Panc1 (cell line): Measurements from ENCODE around the gene CGREF1. TPM values are rescaled to one million over a fixed set of nuclear protein-coding genes. Genes with fewer than 3 reads are reported as not detected.

Experiments used
- ATAC-seq: fragments of 200-7000 bp; cut with Tn5 transposase; 2 replicates; pipeline ENCODE4 v1.9.1; 2020; ENCODE audit warnings: mild to moderate bottlenecking, moderate library complexity
- BruUV-seq: library from RNA; stranded (reverse); fragments of 400-500 nt; replicated peaks from 2 replicates; lab custom pipeline; 2021; lab: Mats Ljungman, UMichigan
- CTCF ChIA-PET: fragments of 300-600 bp; sonication (Branson Sonifier 250); formaldehyde crosslinking; loops from one replicate; lab custom pipeline; 2022; ENCODE audit warnings: antibody characterized with exemption; lab: Charles Lee
- POLR2A ChIA-PET: fragments of 300-600 bp; sonication (Branson Sonifier 250); formaldehyde crosslinking; loops from one replicate; lab custom pipeline; 2022; ENCODE audit warnings: antibody characterized with exemption; lab: Charles Lee
- DNase-seq: peaks from one replicate; pipeline ENCODE4 v3.0.0-alpha.2; 2010; ENCODE audit warnings: low read depth, low spot score
- H3K27ac ChIP-seq: 2 replicates; pipeline ENCODE4 v1.5.1; 2011; ENCODE audit warnings: mild to moderate bottlenecking, low read length, inconsistent platforms
- H3K27me3 ChIP-seq: fragments of 200-500 bp; sonication (Bioruptor generic); 2 replicates; pipeline ENCODE4 v1.6.0; 2014; ENCODE audit warnings: low read length, inconsistent platforms; ENCODE audit not compliant: control insufficient read depth, insufficient read depth
- H3K36me3 ChIP-seq: fragments of 200-500 bp; sonication (Bioruptor generic); 2 replicates; pipeline ENCODE4 v1.5.1; 2014; ENCODE audit warnings: inconsistent platforms, mild to moderate bottlenecking, low read length, moderate library complexity; ENCODE audit not compliant: control insufficient read depth, insufficient read depth
- H3K4me1 ChIP-seq: 2 replicates; pipeline ENCODE4 v1.5.1; 2011; ENCODE audit warnings: inconsistent platforms, mild to moderate bottlenecking, low read length, moderate library complexity; ENCODE audit not compliant: control insufficient read depth, insufficient read depth
- H3K4me3 ChIP-seq, 2 experiments: 2 replicates each; pipeline ENCODE4 v1.5.1; 2011 to 2012; ENCODE audit warnings: low read depth in 2 of 2, low read length in 2 of 2, mild to moderate bottlenecking in 2 of 2, inconsistent platforms in 1 of 2, moderate library complexity in 1 of 2
- H3K9me3 ChIP-seq: fragments of 200-500 bp; sonication (Bioruptor generic); 2 replicates; pipeline ENCODE4 v1.5.1; 2014; ENCODE audit warnings: low read depth, mild to moderate bottlenecking, inconsistent platforms, low read length, moderate library complexity; ENCODE audit not compliant: control insufficient read depth, insufficient read depth
- POLR2AphosphoS5 ChIP-seq: IDR thresholded peaks from 2 replicates; pipeline ENCODE4 v1.6.1; 2012; ENCODE audit warnings: mild to moderate bottlenecking, low read depth, low read length, moderate library complexity
- in situ Hi-C: cut with HindIII; loops from 2 replicates; pipeline ENCODE4 v1.10.0; 2016; ENCODE audit warnings: low sequenced_read_pairs, low pct_unique_long_range_greater_than_20kb
- intact Hi-C: fragments of 100-400 bp; cut with micrococcal nuclease; formaldehyde crosslinking; loops from one replicate; pipeline ENCODE4 v1.10.0; 2022; ENCODE audit not compliant: unreplicated experiment
- total RNA-seq: library from RNA; stranded (reverse); gene quantifications from one replicate; pipeline ENCODE4 v1.2.1, GENCODE V29; 2021; ENCODE audit not compliant: unreplicated experiment
- TF ChIP-seq, protein P1 (sequence below), 2 experiments: IDR thresholded peaks; 2 replicates each; pipeline ENCODE4 v1.6.1; 2011 to 2012; ENCODE audit warnings: low read depth in 2 of 2, control low read depth in 1 of 2, low read length in 1 of 2, mild to moderate bottlenecking in 1 of 2, moderate library complexity in 1 of 2; ENCODE audit not compliant: insufficient read depth in 1 of 2

CGREF1 gene
- total RNA-seq, 1 experiment from 2014 or later, result 10.1 TPM

DNA sequence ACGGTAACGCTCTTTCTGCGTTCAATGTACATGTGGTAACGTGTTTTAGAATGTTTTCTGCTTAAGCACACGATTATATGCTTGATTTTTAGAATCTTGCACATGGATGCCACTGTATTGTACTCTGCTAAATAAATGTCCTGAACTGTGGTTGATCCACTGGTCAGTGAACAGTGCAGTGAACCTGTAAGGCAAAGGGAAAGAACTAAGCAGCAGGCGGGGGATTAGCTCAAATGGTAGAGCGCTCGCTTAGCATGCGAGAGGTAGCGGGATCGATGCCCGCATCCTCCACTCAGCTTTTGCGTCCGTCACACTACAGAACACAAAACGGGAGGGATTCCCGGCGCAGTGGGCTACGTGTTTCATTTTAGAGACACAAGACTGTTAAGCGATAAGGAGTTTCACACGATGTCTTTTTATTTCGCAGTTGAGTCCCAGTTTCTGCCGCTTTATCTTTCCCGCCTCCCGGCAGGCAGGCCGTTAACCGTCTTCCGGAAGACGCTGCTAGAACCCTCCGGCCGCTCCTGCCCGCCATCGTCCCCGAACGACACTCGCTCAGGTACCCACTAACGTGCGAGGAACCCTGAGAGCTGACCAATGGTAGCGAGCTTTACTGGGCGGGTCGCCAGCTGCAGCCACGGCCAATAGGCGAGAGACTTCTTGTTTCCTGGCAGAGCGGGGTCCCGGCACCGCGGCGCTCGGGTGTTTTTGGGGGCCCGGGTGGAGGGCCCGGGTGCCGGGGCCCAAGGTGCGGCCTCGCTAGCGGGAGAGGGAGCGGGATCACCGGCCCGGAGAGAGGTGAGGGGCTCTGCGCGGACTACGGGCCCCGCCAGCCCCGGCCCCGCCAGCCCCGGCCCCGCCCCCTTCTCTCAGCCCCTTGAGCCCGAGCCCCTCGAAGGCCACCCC lies 67.7 kb downstream of the CGREF1 start, which contains the start of gene AGBL5:
TSS of gene AGBL5 (plus strand) at position 673 of the 906 bp plus-strand sequence. CDS start 1,291 bp downstream, outside the sequence.
- Histone ChIP-seq H3K27ac (peak within 1 kb of the TSS; percentile 88), H3K36me3 (peaks cover 9% of the 10 kb centered on the region), H3K27me3 (no peaks in the 10 kb centered on the region), H3K4me3 (peak within 1 kb of the TSS; percentile 80 to 95), H3K4me1 (peaks cover 6% of the 10 kb centered on the region), H3K9me3 (no peaks in the 10 kb centered on the region)
- in situ Hi-C loops (no loop called here), intact Hi-C loops (no loop called here)
- ChIA-PET POLR2A (interaction anchor here (0.5 to 1.5 kb wide), 5 partner anchors 13 to 866 kb away, joined by 3 to 6 read pairs (median 4); partner anchors contain the start of gene OST4), CTCF (interaction anchor here (0.6 to 1.3 kb wide), 3 partner anchors 10 to 140 kb away, joined by 3 to 9 read pairs (median 5); no protein-coding TSS in a partner anchor)
- ATAC-seq, result peak; percentile 86
- peak; percentile 94 for DNase-seq
- BruUV-seq, result no TSS peak
- TF ChIP-seq, protein P1, sequence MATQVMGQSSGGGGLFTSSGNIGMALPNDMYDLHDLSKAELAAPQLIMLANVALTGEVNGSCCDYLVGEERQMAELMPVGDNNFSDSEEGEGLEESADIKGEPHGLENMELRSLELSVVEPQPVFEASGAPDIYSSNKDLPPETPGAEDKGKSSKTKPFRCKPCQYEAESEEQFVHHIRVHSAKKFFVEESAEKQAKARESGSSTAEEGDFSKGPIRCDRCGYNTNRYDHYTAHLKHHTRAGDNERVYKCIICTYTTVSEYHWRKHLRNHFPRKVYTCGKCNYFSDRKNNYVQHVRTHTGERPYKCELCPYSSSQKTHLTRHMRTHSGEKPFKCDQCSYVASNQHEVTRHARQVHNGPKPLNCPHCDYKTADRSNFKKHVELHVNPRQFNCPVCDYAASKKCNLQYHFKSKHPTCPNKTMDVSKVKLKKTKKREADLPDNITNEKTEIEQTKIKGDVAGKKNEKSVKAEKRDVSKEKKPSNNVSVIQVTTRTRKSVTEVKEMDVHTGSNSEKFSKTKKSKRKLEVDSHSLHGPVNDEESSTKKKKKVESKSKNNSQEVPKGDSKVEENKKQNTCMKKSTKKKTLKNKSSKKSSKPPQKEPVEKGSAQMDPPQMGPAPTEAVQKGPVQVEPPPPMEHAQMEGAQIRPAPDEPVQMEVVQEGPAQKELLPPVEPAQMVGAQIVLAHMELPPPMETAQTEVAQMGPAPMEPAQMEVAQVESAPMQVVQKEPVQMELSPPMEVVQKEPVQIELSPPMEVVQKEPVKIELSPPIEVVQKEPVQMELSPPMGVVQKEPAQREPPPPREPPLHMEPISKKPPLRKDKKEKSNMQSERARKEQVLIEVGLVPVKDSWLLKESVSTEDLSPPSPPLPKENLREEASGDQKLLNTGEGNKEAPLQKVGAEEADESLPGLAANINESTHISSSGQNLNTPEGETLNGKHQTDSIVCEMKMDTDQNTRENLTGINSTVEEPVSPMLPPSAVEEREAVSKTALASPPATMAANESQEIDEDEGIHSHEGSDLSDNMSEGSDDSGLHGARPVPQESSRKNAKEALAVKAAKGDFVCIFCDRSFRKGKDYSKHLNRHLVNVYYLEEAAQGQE (IDR thresholded peaks at IDR 0.05; ENCODE audit: insufficient read depth in 1 of 2, low read depth in 2 of 2, low read length in 1 of 2), result no peak
- peak; percentile 65 for TF ChIP-seq POLR2AphosphoS5

Other genes starting within 250 kb of the CGREF1 start
- 11.6 TPM for gene MAPRE3, start 148.5 kb downstream of the CGREF1 start, total RNA-seq
- 77.8 TPM for gene TMEM214, start 86.2 kb downstream of the CGREF1 start, total RNA-seq
- gene AGBL5, start 67.5 kb downstream of the CGREF1 start, total RNA-seq, result 55.6 TPM
- 219 TPM for gene OST4, start 47.5 kb downstream of the CGREF1 start, total RNA-seq
- 0.31 TPM for gene EMILIN1, start 40.5 kb downstream of the CGREF1 start, total RNA-seq
- 1.5 TPM for gene KHK, start 32.4 kb downstream of the CGREF1 start, total RNA-seq
- gene ABHD1, start 4.7 kb upstream of the CGREF1 start, total RNA-seq, result 0.46 TPM
- gene PREB, start 15.5 kb upstream of the CGREF1 start, total RNA-seq, result 60.9 TPM
- gene PRR30, start 20.3 kb upstream of the CGREF1 start, total RNA-seq, result not detected
- 0.03 TPM for gene TCF23, start 29.9 kb upstream of the CGREF1 start, total RNA-seq
- 111 TPM for gene ATRAID, start 92.9 kb upstream of the CGREF1 start, total RNA-seq
- gene SLC5A6, start 93.1 kb upstream of the CGREF1 start, total RNA-seq, result 74.5 TPM
- gene CAD, start 98.2 kb upstream of the CGREF1 start, total RNA-seq, result 76.7 TPM
- 0.59 TPM for gene SLC30A3, start 143.9 kb upstream of the CGREF1 start, total RNA-seq
- not detected for gene DNAJC5G, start 156.3 kb upstream of the CGREF1 start, total RNA-seq
- gene TRIM54, start 163.3 kb upstream of the CGREF1 start, total RNA-seq, result 0.21 TPM
- 4.4 TPM for gene UCN, start 189.3 kb upstream of the CGREF1 start, total RNA-seq
- gene MPV17, start 204.0 kb upstream of the CGREF1 start, total RNA-seq, result 89.5 TPM
- gene GTF3C2, start 237.6 kb upstream of the CGREF1 start, total RNA-seq, result 77.7 TPM